GM21717 (cell line): ENCODE results near the gene ZDHHC14.
"Not testable (repeated sequence)": the region's sequence is repeated elsewhere in the genome, so short reads cannot be mapped to it uniquely, and the experiment has no call there.

ENCODE experiments used
- ATAC-seq: cut with Tn5 transposase; IDR thresholded peaks from one replicate; pipeline ENCODE4 v1.9.1; 2021; ENCODE audit warnings: mild to moderate bottlenecking, moderate library complexity; ENCODE audit not compliant: unreplicated experiment

ZDHHC14 gene

DNA sequence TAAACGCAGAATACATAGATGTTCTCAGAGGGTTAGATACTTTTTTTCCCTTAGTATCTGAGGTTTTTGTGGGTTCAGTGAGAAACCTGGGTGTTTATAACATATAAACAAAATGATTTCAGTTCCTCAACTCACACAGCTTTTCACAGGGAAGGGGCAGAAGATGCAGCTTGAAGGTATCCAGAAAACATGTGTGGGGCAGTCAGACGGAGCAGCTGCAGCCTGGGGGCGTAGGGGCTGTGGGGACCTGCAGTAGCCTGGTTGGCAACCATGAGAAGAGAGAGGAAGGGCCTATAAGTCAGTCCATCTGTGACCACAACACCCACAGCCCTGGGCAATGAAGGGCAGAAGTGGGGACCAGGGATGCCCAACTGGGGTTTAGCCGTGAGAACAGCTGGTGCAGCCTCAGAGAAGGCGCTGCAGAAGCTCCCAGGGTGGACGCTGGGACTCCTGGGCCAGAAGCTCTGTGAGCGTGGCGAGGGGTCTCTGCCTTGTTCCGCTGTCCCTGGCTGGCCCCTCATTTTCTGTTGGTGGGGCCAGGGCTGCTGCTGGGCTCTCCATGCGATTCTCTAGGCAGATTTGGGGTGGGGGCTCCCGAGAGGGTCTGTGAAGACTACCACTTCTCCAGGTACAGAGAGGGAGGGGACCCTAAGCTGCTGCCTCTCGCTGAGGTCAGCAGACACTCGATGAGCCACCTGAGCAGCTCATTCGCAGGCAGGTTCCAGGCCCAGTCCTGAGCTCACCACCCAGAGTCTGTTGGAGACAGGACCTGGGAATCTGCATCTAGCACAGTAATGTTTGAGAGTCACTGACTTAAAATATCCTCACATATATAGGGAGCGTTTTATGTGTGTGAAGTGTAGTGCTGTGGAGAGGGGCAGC is 181.2 kb downstream of the ZDHHC14 start:
- ATAC-seq: peak; percentile 44

DNA sequence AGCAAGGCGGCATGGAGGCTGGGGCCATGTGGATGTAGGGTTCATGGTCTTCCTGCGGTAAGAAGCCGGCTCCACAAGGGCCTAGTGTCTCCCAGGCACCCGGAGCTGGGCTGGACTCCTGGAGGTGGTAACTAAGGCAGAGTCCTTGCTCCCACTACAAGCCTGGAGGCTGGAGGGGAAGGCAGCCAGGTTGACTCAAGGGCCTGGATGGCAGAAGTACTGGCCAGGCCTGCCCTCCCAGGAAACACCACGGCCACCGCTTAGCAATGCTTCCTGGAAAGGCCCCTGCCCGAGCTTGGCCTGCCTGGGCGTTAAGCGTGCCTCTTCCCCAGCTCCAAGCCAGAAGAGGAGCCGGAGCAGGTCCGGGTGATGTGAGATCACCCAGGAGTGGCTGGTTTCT is 182.0 kb downstream of the ZDHHC14 start:
- ATAC-seq: no peak

DNA sequence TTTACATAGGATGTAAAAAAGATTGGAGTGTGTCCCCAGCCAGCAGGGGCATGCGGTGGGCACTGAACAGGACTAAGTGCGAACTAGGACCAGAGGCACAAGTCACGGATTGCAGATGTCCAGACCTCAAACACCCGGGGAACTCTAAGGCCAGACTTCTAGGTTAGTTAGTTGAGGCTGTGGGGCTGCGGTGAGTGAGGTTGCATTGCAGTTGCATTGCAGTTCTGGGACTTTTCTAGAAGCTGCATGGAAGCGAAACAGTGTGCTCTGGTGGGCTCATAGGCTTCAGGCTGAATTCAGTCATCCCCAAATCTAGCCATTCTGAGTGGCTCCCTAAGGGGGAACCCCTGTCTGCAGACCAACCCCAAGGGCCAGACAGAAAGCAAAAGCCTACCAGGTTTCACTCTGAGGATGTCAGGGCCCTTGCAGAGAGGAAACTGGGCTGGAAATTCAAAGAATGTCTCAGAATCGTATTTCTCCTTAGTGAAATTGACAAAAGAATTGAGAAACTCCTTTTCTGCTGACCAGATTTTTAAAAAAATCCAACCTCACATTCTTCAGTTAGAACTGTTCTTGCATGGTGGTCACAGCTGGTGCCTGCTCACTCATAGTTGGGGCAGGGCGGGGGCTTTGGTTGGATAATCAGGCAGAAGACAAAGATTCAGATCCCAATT is 182.8 kb downstream of the ZDHHC14 start:
- peak; percentile 70 for ATAC-seq

DNA sequence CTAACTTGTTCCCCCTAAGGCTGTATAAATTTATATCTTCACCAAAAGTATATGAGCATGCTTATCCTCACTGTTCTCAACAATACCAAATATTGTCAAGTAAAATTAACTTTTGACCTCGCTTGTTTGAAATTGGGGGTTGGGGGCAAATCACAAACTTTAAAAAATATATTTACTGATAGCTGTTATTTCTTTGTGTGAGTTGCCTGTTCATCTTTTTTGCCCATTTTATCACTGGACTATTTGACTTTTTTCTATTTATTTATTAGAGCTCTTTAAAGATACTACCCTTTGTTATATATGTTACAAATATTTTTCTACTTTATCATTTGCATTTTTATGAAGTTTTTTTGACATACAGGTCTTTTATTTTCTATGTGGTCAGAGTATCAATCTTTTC is 187.7 kb downstream of the ZDHHC14 start:
- ATAC-seq: no peak

DNA sequence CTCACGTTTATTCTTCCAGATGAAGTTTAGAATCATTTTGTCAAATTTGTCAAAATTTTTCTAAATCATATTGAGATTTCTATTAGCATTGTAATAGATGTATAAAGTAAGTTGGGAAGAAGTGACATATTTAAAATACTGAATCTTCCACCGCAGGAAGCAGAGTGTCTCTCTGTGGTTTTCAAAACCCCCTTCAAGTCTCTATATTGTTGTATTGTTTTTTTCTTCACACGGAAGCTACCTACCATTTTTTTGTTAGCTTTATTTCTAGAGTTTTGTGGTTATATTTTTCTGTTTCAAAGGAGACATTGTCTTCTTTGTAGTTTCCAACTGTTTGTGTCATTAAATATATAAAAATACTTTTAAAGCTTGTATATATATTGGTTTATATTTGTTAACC is 188.6 kb downstream of the ZDHHC14 start:
- peak; percentile 52 for ATAC-seq

DNA sequence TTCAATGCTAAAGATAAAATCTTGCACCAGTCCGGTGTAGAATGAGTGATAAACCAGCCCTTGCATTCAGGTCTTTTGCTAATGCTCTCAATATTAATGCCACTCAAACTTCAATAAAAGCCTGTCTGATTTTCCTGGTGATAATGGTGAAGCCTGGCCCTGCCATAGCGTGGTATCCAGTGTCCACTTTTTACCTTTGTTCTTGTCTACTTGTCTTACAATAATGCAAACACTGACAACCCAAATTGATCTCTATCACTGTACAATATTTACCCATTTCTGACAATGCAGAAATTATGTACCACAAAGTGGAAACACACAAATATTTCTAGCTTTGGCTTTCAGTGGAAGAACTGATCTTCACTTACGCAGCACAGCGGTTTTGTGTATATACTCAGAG is 189.1 kb downstream of the ZDHHC14 start:
- ATAC-seq: no peak

DNA sequence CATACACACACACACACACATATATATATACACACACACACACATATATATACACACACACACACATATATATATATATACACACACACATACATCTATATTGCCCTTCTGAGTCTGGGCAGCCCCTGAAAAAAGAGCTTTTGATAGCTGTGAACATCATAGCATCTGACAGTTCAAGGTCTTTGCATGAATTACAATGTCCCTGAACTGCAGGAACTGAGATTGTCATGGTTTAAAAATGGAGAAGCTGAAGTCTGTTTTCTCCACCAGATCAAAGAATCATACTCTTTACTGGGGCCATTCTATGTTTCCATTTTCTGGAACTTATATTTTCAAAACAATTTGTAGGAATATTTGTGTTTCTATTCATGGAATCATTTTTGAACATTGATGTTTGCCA is 189.8 kb downstream of the ZDHHC14 start:
- no peak for ATAC-seq

DNA sequence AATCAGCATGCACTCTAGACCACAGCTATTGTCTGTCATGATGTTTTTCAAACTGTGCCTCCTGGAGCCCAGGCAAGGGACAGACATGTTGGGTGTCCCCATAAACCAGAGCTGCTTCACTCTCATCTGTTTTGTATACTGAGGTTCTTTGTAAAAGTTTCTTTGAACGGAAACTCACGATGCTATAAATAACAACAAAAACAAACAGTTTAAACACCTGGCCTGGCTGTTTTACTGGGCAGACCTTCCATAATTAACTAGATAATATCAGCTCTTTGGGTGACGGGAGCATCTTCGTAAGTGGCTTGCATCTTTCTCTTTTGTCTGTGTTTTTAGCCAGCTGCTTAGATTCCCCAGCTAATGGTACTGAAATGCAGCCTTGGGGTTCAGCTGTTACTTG is 190.3 kb downstream of the ZDHHC14 start:
- ATAC-seq: peak; percentile 43

DNA sequence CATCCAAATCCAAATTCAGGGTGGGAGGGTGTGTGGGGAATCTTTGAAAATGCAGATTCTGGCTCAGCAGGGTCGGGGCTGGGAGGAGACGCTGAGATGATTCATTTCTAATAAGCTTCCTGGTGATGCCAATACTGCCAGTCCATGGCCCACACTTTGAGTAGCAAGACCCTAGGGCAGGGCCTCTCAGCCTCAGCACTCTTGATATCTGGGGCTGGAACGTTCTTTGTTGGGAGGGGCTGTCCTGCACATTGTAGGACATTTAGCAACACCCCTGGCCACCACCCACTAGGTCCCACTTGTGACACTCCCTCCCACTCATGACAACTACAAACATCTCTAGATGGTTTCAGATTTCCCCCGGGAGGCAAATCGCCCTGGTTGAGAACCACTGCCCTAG is 191.0 kb downstream of the ZDHHC14 start:
- no peak for ATAC-seq

DNA sequence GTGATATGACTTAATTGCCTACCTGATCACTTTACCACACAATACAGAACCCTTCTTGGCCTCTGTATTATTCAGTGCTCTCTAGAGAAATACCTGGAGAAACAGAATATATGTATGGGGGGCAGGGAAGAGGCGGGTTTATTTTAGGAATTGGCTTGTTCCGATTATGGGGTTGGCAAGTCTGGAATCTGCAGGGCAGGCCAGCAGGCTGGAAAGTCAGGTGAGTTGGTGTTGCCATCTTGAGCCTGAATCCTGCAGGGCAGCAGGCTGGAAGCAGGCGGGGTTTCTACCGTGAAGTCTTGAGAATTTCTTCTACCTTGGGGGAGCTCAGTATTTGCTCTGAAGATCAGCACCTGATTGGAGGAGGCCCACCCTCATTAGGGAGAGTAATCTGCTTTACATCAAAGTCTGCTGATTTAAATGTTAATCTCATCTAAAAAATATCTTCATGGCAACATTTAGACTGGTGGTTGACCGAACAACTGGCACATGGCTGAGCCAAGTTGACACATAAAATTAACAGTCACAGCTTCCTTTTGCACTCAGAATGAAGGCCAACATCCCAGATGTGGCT is 193.9 kb downstream of the ZDHHC14 start:
- no peak for ATAC-seq

DNA sequence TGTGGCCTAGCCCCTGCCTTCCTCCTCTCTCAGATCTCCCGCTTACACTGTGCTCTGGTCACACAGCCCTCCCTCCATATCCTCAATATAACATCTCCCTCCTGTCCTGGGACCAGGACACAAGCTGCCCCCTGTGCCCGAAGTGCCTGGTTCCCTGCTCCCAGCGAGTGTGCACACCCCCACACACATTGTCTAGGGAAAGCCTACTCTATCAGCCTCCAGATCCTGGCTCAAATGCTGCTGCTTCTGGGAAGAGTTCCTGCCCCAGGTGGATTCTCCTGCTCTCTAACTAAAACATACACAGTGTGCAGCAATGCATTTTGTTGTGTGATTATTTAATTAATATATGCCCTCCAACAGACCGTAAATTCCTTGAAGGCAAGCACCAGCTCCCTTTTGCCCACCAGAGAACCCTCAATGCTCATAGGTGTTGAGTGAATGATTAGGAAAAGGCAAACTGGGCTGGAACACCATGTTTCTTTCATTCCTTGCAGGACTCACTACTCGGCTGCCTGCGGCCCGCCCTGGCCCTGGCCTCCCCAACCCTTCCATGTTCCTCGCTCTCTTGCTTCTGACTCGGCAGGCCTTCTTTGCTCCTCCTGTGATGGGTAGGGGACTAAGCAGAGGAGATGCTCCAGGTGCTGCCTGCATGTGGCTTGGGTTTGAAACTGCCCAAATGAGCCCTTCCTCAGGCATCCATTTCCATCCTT is 194.6 kb downstream of the ZDHHC14 start:
- no peak for ATAC-seq

DNA sequence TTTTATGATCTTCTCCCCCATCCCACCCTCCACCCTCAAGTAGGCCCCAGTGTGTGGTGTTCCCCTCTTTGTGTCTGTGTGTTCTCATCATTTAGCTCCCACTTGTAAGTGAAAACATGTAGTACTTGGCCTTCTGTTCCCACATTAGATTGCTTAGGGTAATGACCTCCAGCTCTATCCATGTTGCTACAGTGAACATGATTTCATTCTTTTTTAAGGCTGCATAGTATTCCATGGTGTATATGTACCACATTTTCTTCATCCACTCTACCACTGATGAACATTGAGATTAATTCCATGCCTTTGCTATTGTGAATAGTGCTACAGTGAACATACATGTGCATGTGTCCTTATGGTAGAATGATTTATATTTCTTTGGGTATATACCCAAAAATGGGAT is 196.0 kb downstream of the ZDHHC14 start:
- not testable (repeated sequence) for ATAC-seq

DNA sequence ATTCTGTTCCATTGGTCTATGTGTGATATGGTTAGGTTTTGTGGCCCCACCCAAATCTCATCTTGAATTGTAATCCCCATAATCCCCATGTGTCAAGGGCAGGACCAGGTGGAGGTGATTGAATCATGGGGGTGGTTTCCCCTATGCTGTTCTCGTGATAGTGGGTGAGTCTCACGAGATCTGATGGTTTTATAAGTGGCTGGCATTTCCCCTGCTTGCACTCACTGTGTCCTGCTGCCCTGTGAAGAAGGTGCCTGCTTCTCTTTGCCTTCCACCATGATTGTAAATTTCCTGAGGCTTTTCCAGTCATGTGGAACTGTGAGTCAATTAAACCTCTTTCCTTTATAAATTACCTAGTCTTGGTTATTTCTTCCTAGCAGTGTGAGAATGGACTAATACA is 197.5 kb downstream of the ZDHHC14 start:
- ATAC-seq: not testable (repeated sequence)

DNA sequence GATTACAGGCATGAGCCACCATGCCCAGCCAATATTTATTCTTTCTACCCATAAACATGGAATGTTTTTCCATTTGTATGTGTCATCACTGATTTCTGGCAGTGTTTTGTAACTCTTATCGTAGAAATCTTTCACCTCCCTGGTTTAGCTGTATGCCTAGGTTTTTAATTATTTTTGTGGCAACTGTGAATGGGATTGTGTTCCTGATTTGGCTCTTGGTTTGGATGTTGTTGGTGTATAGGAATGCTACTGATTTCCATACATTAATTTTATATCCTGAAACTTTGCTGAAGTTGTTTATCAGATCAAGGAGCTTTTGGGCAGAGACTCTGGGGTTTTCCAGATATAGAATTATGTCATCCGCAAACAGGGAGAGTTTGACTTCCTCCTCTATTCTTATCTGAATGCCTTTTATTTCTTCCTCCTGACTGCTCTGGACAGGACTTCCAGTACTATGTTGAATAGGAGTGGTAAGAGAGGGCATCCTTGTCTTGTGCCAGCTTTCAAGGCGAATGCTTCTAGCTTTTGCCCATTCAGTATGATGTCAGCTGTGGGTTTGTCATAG is 198.6 kb downstream of the ZDHHC14 start:
- ATAC-seq: no peak

DNA sequence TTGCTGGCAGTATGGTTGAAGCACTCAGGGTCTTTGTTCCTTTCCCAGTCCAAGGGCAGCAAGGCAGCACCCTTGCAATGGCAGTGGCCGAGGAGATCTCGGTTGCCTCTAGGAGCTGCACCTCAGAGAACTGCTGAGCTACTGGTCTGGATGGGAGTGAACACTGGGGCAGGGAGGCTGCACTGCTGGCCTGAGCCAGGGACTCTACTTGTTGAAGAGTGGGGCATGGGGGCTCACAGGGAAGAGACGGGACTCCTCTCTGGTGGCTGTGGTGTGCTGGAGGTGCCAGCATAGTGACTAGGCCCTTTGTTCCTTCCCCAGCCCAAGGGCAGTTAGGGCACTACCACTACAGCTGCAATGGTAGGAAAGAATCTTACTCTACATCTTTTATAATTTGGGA is 203.0 kb downstream of the ZDHHC14 start:
- ATAC-seq: no peak

DNA sequence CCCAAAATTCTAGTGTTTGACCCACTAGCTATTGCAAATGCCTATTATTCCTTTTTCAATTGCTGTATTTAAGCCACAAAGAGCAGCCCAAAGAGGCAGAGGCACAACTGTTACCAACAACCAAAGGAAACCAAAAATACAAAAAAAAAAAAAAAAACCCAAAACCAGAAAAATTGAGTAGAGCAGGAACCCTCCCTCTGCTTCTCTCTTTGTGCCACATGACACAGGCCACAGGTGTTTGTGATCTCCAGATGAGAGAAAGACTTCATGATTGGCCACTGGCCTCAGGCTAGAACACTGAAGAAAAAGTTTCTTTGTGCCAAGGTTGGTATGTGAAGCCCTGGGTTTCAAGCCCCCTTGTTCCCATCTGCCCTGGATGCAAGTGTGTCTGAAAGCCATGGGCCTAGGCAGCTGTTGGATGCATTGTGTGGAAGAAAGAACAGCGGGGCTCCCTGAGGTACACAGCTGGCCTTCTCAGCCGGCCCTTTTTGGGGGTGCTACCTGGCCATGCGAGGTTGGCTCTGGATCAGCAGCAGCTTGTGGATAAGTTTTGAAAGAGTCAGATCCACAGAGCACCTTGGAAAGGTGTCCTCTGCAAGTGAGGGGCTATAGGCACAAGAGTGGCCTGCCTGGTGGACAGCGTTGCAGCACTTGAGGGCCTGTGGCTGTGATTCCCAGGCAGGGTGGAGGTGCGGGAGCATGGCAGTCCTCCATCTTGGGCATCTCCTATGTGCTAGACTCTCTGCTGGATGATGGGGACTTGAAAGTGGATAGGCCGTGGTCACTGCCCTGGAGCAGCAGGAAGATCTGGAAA is 204.5 kb downstream of the ZDHHC14 start:
- no peak for ATAC-seq

DNA sequence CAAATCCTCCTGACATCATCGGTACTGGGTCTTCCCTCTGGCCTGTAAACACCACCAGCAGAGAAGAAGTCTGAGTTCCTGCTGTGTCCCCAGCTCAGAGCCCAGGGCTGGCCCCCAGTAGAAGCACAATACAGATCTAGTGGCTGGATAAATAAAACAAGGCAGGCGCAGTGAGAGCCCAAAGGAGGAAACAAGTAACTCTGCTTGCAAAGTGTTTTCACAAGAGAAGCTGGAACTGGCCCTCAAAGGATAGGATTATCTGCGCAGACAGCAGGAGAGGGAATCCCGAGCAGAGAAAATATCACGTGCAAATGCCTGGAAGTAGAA is 205.1 kb downstream of the ZDHHC14 start:
- no peak for ATAC-seq

DNA sequence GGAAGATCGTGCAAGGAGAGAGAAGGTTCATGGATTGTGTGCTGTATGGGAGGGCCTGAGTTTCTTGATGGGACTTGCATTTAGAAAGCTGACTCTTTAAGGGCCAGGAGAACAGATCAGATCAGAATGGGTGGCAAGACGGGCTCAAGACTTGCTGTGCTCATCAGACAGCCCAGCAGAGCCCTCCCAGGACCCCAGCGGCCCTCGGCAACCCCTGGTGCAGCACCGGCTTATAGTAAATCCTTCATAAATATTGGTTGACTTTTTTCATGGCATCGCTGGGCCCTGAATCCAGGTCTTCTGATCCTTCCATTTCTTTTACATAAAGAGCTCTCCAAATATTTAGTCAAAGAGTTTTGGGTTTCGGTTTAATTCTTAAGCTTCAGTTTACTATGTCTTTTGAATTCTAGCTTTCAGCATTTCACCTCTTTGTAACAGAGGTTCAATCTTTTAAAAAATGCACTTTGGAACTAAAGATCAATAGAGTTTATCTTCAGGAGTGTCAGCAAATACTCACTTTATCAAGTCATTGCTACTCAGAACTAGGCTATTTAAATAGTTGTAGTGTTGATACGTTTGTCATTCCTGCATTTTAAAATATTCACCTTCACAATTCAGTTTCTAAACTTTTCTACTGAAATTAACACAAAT is 205.6 kb downstream of the ZDHHC14 start:
- no peak for ATAC-seq

DNA sequence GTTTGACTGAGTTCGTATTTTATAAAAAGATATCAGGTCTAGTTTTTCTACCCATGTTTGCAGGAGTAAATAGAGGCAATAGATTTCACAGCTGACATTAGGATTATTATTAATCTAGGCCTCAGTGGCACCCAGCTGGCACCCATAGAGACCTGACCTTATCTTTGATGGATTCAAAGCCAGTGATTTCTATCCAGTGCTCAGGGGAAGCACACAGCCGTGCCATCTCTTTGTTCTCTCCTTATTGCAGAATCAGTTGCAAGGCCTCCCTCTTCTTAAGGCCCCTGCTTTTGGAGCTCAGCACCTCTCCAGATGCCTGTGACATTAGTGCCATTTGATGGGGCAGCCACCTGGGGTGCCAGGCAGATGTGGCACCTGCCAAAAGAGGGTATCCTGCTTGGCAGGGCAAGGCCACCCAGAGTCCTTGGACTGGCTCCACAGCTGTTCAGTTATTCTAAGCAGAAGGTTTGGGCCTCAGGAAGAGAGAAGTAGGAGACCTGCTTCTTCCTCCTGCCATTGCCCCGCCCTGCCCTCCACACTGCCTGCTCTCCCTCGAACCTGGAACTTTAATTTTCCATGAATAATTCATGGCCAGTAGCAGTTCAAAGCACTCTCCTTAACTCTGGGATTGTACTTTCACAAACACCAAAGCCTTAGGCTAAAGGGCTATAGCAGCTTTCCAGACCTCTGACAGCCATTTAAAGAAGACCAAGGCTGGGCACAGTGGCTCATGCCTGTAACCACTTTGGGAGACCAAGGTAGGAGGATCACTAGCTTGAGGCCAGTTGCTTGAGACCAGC is 206.3 kb downstream of the ZDHHC14 start:
- ATAC-seq: no peak
